HG02938 (cell line): ENCODE measurements around the gene MAGEB17.

Experiments used
- ATAC-seq: cut with Tn5 transposase; IDR thresholded peaks from one replicate; pipeline ENCODE4 v1.9.1; 2021; ENCODE audit warnings: mild to moderate bottlenecking, moderate library complexity; ENCODE audit not compliant: unreplicated experiment

The MAGEB17 gene

GRCh38 chrX:16205840-16206239 is 38.6 kb downstream of the MAGEB17 start:
- no peak for ATAC-seq

GRCh38 chrX:16207634-16208033 is 40.4 kb downstream of the MAGEB17 start:
- ATAC-seq = no peak

- ATAC-seq = no peak
Measured at GRCh38 chrX:16208601-16209000, 41.3 kb downstream of the MAGEB17 start.

- no peak for ATAC-seq
Measured at GRCh38 chrX:16210061-16210460, 42.8 kb downstream of the MAGEB17 start.

DNA sequence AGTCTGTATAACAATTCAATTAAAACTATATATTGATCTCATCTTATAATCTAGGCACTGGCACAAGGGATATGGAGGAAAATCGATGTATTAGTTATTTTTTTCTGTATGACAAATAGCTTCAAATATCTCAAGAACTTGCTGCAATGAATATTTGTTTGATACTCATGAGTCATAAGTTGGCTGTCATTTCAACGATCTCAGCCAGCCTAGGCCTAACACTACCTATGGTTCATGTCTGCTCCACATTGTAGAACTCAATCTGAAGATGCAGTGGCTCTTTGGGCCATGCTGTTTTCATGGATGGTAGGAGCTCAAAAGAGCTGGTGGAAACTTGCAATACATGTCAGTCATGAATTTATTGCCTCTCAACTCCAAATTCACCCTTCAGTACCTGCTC is 44.7 kb downstream of the MAGEB17 start:
- ATAC-seq = no peak

GRCh38 chrX:16212436-16212835 is 45.2 kb downstream of the MAGEB17 start:
- no peak for ATAC-seq

DNA sequence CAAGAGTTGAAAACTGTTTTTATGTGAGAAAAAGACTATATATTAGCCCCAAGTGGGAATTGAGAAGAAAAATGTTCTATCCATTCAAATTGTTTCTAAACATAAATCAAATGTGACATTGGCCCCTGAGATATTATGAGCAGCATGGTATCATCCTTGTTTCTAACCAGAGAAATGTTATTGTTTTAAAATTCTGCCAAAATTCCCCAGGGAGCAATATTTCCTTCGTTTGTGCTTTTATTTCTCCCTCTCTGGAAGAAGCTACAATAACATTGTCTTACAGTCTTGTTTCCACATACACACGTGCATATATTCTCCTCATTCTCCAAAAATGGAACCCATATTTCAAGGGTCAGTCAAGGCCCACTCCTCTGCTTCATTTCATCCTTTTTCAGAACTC is 46.7 kb downstream of the MAGEB17 start:
- ATAC-seq = no peak

GRCh38 chrX:16215660-16216059 is 48.4 kb downstream of the MAGEB17 start:
- no peak for ATAC-seq
